HepG2 (cell line): ENCODE data around the gene TPRG1. TPM values are rescaled to one million over a fixed set of nuclear protein-coding genes. Genes with fewer than 3 reads are reported as not detected.

Source experiments
- ATAC-seq: fragments of 200-7000 bp; cut with Tn5 transposase; 3 replicates; pipeline ENCODE4 v1.9.1; 2020; ENCODE audit warnings: mild to moderate bottlenecking, moderate library complexity
- BruUV-seq: library from RNA; stranded (reverse); fragments of 400-500 nt; replicated peaks from 2 replicates; lab custom pipeline; 2021; lab: Mats Ljungman, UMichigan
- CTCF ChIA-PET: fragments of 300-600 bp; formaldehyde crosslinking; extraction: SDS; loops from one replicate; lab custom pipeline; 2021; ENCODE audit warnings: low total read pairs, inconsistent platforms, low intra/inter-chr PET ratio; lab: Yijun Ruan, JAX
- POLR2A ChIA-PET: fragments of 350-600 bp; sonication (Branson Sonifier 250); formaldehyde crosslinking; loops from one replicate; lab custom pipeline; 2020; ENCODE audit warnings: antibody characterized with exemption, inconsistent platforms; lab: Yijun Ruan, JAX
- DNase-seq: peaks from one replicate; pipeline ENCODE4 v3.0.0-alpha.2; 2015; ENCODE audit warnings: low spot score
- FAIRE-seq: peaks from 3 replicates; lab custom pipeline; 2011; peaks lifted over from hg19 to GRCh38; lab: Jason Lieb, UNC
- H2AFZ ChIP-seq: one replicate; pipeline ENCODE4 v1.6.1; 2011; ENCODE audit warnings: low read length, inconsistent platforms
- H3K27ac ChIP-seq: fragments of 300-600 bp; 3 replicates; pipeline ENCODE4 v1.8.0; 2011; ENCODE audit warnings: mixed run types, mild to moderate bottlenecking, mixed read lengths, low read length, inconsistent platforms; ENCODE audit not compliant: insufficient read depth; ENCODE audit errors: extremely low read length
- H3K27me3 ChIP-seq, 2 experiments: fragments of 200-600 bp in 1 of 2; 2 replicates in 1 of 2; 3 replicates in 1 of 2; pipeline versions ENCODE4 v1.6.0 to v1.8.0; 2011; ENCODE audit warnings: low read length in 2 of 2, mild to moderate bottlenecking in 2 of 2, moderate library complexity in 2 of 2, inconsistent platforms in 1 of 2; ENCODE audit not compliant: insufficient read depth in 2 of 2, control insufficient read depth in 1 of 2
- H3K36me3 ChIP-seq, 2 experiments: fragments of 200-600 bp in 1 of 2; replicated peaks in 1 of 2; 2 replicates in 1 of 2; 3 replicates in 1 of 2; pipeline versions ENCODE4 v1.5.1 to v1.8.0; 2011; ENCODE audit warnings: low read length in 2 of 2, inconsistent platforms in 1 of 2; ENCODE audit not compliant: insufficient read depth in 2 of 2, control insufficient read depth in 1 of 2
- H3K4me1 ChIP-seq: 2 replicates; pipeline ENCODE4 v1.5.1; 2012; ENCODE audit warnings: low read length, inconsistent platforms; ENCODE audit not compliant: insufficient read depth
- H3K4me2 ChIP-seq: 2 replicates; pipeline ENCODE4 v1.6.0; 2011; ENCODE audit warnings: low read depth, low read length, inconsistent platforms
- H3K4me3 ChIP-seq, 3 experiments: fragments of 200-600 bp in 1 of 3; sonication (generic), shearing (Covaris generic) in 1 of 3; replicated peaks in 1 of 3; 2 replicates each; pipeline ENCODE4 v1.5.1; 2011 to 2016; ENCODE audit warnings: low read length in 3 of 3, inconsistent platforms in 2 of 3, low read depth in 2 of 3, mild to moderate bottlenecking in 2 of 3, control low read depth in 1 of 3, mixed read lengths in 1 of 3; ENCODE audit not compliant: insufficient read depth in 1 of 3
- H3K79me2 ChIP-seq: one replicate; pipeline ENCODE4 v1.6.1; 2011; ENCODE audit warnings: low read length, inconsistent platforms; ENCODE audit not compliant: insufficient read depth
- H3K9ac ChIP-seq: 2 replicates; pipeline ENCODE4 v1.6.0; 2011; ENCODE audit warnings: mild to moderate bottlenecking, low read depth, low read length, inconsistent platforms; ENCODE audit not compliant: insufficient read depth
- H3K9me3 ChIP-seq: 2 replicates; pipeline ENCODE4 v1.5.1; 2012; ENCODE audit warnings: mild to moderate bottlenecking, low read length
- H4K20me1 ChIP-seq: 2 replicates; pipeline ENCODE4 v1.6.0; 2011; ENCODE audit warnings: inconsistent platforms, mild to moderate bottlenecking, low read length, moderate library complexity; ENCODE audit not compliant: insufficient read depth
- ARID5B ChIP-seq: IDR thresholded peaks from 2 replicates; pipeline ENCODE4 v1.4.0; 2020; ENCODE audit warnings: mild to moderate bottlenecking, missing genetic modification reagents
- ATM ChIP-seq: fragments of 450-650 bp; IDR thresholded peaks from 2 replicates; pipeline ENCODE4 v1.7.1; 2017; ENCODE audit warnings: mild to moderate bottlenecking, borderline replicate concordance
- HMG20A ChIP-seq: IDR thresholded peaks from 2 replicates; pipeline ENCODE4 v1.6.1; 2016; ENCODE audit warnings: borderline replicate concordance
- IRF2 ChIP-seq: IDR thresholded peaks from 2 replicates; pipeline ENCODE4 v1.6.1; 2018; ENCODE audit warnings: missing genetic modification reagents, missing compliant biosample characterization
- LCORL ChIP-seq, 2 experiments: fragments of 450-650 bp in 1 of 2; sonication (generic) in 1 of 2; formaldehyde crosslinking in 1 of 2; IDR thresholded peaks; 2 replicates each; pipeline versions ENCODE4 v1.5.0 to v1.6.1; 2017 to 2020; ENCODE audit warnings: antibody characterized with exemption in 1 of 2, missing genetic modification reagents in 1 of 2
- MBD4 ChIP-seq: IDR thresholded peaks from 2 replicates; pipeline ENCODE4 v1.6.1; 2012; ENCODE audit warnings: low read length, inconsistent platforms, borderline replicate concordance
- PHB2 ChIP-seq: fragments of 450-650 bp; IDR thresholded peaks from 2 replicates; pipeline ENCODE4 v1.6.1; 2018; ENCODE audit not compliant: partially characterized antibody
- POGZ ChIP-seq: sonication (generic); formaldehyde crosslinking; IDR thresholded peaks from 2 replicates; pipeline ENCODE4 v1.4.0; 2020; ENCODE audit warnings: mild to moderate bottlenecking, missing genetic modification reagents
- SATB2 ChIP-seq: sonication (generic); formaldehyde crosslinking; IDR thresholded peaks from 2 replicates; pipeline ENCODE4 v1.5.0; 2020; ENCODE audit warnings: missing genetic modification reagents
- SOX13 ChIP-seq, 3 experiments: fragments of 450-650 bp in 1 of 3; sonication (generic) in 1 of 3; formaldehyde crosslinking in 1 of 3; IDR thresholded peaks in 2 of 3; conservative IDR thresholded peaks in 1 of 3; 2 replicates each; pipeline versions ENCODE4 v1.5.0 to v1.6.1; 2016 to 2020; ENCODE audit warnings: antibody characterized with exemption in 1 of 3, mild to moderate bottlenecking in 1 of 3, missing compliant biosample characterization in 1 of 3, missing genetic modification reagents in 1 of 3, moderate library complexity in 1 of 3
- TEAD3 ChIP-seq: optimal IDR thresholded peaks from 2 replicates; pipeline ENCODE3; 2016; ENCODE audit warnings: borderline replicate concordance
- ZNF138 ChIP-seq: sonication (generic); formaldehyde crosslinking; IDR thresholded peaks from 2 replicates; pipeline ENCODE4 v1.5.0; 2020; ENCODE audit warnings: mild to moderate bottlenecking, low read depth, missing genetic modification reagents
- ZNF251 ChIP-seq: sonication (generic); formaldehyde crosslinking; IDR thresholded peaks from 2 replicates; pipeline ENCODE4 v1.9.0; 2021; ENCODE audit warnings: mild to moderate bottlenecking, missing genetic modification reagents
- ZNF3 ChIP-seq: IDR thresholded peaks from 2 replicates; pipeline ENCODE4 v1.7.0; 2017; ENCODE audit warnings: inconsistent platforms
- ZNF382 ChIP-seq: sonication (generic); formaldehyde crosslinking; IDR thresholded peaks from 2 replicates; pipeline ENCODE4 v1.5.0; 2020; ENCODE audit warnings: missing genetic modification reagents, mild to moderate bottlenecking, borderline replicate concordance
- ZNF484 ChIP-seq: sonication (generic); formaldehyde crosslinking; IDR thresholded peaks from 2 replicates; pipeline ENCODE4 v1.5.1; 2020; ENCODE audit warnings: mild to moderate bottlenecking, low read depth, missing genetic modification reagents, borderline replicate concordance
- ZNF558 ChIP-seq: sonication (generic); formaldehyde crosslinking; IDR thresholded peaks from 2 replicates; pipeline ENCODE4 v1.9.0; 2022; ENCODE audit warnings: mild to moderate bottlenecking, missing genetic modification reagents, borderline replicate concordance
- in situ Hi-C: cut with HindIII; loops from 2 replicates; pipeline ENCODE4 v1.10.0; 2017; ENCODE audit warnings: low pct_unique_long_range_greater_than_20kb; ENCODE audit not compliant: extremely low pct_ligation_motif_present
- intact Hi-C: fragments of 100-400 bp; cut with micrococcal nuclease; formaldehyde crosslinking; loops from one replicate; pipeline ENCODE4 v1.10.0; 2022; ENCODE audit not compliant: unreplicated experiment
- polyA plus RNA-seq, 8 experiments: library from polyadenylated mRNA; depleted of rRNA in 3 of 8; stranded (reverse) in 7 of 8; unstranded in 1 of 8; fragments of >200 nt; fragmentation: Illumina TruSeq in 4 of 8; extraction: Trizol in 4 of 8; gene quantifications; 2 replicates each; pipeline versions ENCODE4 v1.2.1 to v1.2.3, GENCODE V29; 2011 to 2016; ENCODE audit warnings: low read depth in 4 of 8, missing spikeins in 1 of 8, mixed read lengths in 1 of 8; ENCODE audit not compliant: insufficient read depth in 1 of 8
- total RNA-seq, 5 experiments: library from RNA; depleted of rRNA; stranded (reverse); fragments of >200 nt; fragmentation: Illumina TruSeq; extraction: Trizol; gene quantifications; 2 replicates each; pipeline ENCODE4 v1.2.3, GENCODE V29; 2016; ENCODE audit warnings: low read depth in 1 of 5

Gene TPRG1
- total and polyA plus RNA-seq, 2 of the 13 experiments (the other 11 are each of a cell fraction or from before 2014, with no cell fraction given): 0.17 TPM; not detected in 1

GRCh38 chr3:189188466-189188865, 16.7 kb downstream of the TPRG1 start:
- no peak overlapping the region for H3K4me2 ChIP-seq
- POLR2A ChIA-PET: no interaction called here
- H3K27ac ChIP-seq: no peak overlapping the region
- no peaks in the 10 kb centered on the region for H3K4me1 ChIP-seq
- no peaks in the 10 kb centered on the region for H4K20me1 ChIP-seq
- peaks cover 18% of the 10 kb centered on the region; the same call in 1 of the 2 replicates for H3K9me3 ChIP-seq
- no peaks in the 10 kb centered on the region for H3K36me3 ChIP-seq
- BruUV-seq: no TSS peak
- ATAC-seq: peak; percentile 64
- no peak for TF ChIP-seq POGZ
- TF ChIP-seq MBD4: no peak
- TF ChIP-seq ZNF3: no peak
- no peak for TF ChIP-seq PHB2
- TF ChIP-seq ZNF484 (CRISPR knock-in tag): no peak
- peak; percentile 20; the same call in 1 of the 2 replicates for TF ChIP-seq ARID5B
- no peak for TF ChIP-seq HMG20A (CRISPR knock-in tag)
- no peak for TF ChIP-seq ZNF558 (CRISPR knock-in tag)
- TF ChIP-seq ZNF382: no peak
- no peak for TF ChIP-seq SATB2 (CRISPR knock-in tag)
- no peak for TF ChIP-seq ZNF138 (CRISPR knock-in tag)
- TF ChIP-seq SOX13 (IDR thresholded peaks at IDR 0.05): no peak
- TF ChIP-seq SOX13 (CRISPR knock-in tag; conservative IDR thresholded peaks at IDR 0.05 in 1 of 2, IDR thresholded peaks at IDR 0.05 in 1 of 2): peak in 1 of 2 experiments; percentile 46; a peak in 1 of 4 replicates
- TF ChIP-seq ATM: no peak
- no peak for TF ChIP-seq LCORL (IDR thresholded peaks at IDR 0.05)
- no peak for TF ChIP-seq LCORL (CRISPR knock-in tag; IDR thresholded peaks at IDR 0.05)
- TF ChIP-seq ZNF251 (CRISPR knock-in tag): no peak
- no peak for TF ChIP-seq IRF2 (CRISPR knock-in tag)
- TF ChIP-seq TEAD3 (CRISPR knock-in tag): peak; percentile 10
- FAIRE-seq: peak; percentile 58
- no peak overlapping the region for H3K9ac ChIP-seq
- intact Hi-C loops (no loop called here), in situ Hi-C loops (no loop called here)
- H3K27me3 ChIP-seq: no peaks in the 10 kb centered on the region
- peak; percentile 17 for DNase-seq
- H2AFZ ChIP-seq: no peak overlapping the region
- no peaks in the 10 kb centered on the region for H3K79me2 ChIP-seq
- no peak overlapping the region for H3K4me3 ChIP-seq
- CTCF ChIA-PET: no interaction called here
